Stimulated activated CD8-positive, alpha-beta memory T cell treated with anti-CD3 and anti-CD28 coated beads, Interleukin-7, amount 100 ng/mL, for 48 hours (primary cell): ENCODE data around the gene ANGPTL7.

ENCODE experiments used
- DNase-seq, 2 donors: peaks; one replicate each; pipeline ENCODE4 v3.0.0-alpha.2; 2020; ENCODE audit warnings: low read depth in 1 of 2; ENCODE audit errors: extremely low read depth in 1 of 2

Gene ANGPTL7

DNA sequence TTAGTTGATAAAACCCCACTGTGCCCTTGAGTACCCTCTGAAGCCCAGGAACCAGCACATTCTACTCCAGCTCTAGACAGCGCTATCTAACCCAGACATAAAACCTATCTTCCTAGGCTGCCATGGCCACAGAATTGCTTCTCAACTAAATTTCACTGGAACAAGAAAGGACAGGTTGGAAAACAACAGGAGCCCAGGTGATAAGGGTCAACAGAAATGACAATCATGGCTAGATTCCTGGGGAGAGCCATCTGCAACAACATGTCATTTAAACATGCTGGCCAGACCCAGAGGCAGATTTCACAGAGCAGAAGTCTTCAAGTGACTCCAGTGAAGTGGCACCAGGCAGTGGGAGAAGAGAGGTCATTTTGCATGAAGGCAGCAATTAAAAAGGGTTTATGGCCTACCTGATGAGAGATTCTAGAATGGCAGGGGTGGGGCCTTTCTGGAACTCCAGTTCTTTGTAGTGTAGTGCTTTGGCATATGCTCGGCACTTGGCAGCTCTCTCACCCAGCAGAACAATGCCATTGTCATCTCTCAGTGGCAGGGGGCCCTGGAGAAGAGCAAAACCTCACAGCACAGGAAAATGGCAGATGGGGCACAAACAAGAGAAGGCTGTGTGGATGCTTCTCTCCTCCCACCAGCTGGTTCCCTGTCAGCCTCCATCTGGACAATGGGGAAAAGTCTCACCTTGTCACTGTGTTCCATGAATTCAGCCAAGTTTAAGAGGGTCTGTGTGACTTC is 9.9 kb downstream of the ANGPTL7 start:
- DNase-seq, result no peak

GRCh38 chr1:11204396-11205190 is 15.4 kb downstream of the ANGPTL7 start:
- no peak for DNase-seq

- no peak for DNase-seq
These were observed 18.9 kb downstream of the ANGPTL7 start for GRCh38 chr1:11207898-11208611.

- no peak for DNase-seq
These were observed 22.3 kb downstream of the ANGPTL7 start for GRCh38 chr1:11211461-11211860.

DNA sequence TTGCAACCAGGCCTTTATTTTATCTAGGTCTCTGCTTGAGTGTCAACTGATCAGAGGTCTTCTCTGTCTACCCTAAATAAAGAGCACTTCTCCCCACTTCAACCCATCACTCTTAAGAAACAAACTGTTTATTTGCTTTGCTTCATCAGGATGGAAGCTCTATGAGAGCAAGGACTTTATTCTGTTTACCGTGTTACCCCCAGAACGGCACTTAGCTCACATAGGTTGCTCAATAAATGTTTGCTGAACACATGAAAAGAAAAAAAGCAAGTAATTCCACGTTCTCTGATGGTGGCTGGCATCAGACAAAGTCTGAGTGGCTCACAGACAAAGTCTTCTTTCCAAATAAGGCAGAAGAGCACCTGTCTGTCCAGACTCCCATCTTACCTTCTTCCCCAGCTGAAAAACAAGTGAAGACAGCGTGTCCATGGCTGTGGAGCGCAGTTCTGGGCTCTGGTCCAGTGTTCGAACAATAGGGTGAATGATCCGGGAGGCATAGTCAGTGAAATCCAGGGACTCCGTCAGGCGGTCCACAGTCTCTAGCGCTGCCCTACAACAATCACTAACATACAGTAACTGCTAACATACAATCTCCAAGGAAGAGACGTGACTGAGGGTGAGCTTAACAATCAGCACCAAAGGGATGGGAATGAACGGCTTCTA is 22.9 kb downstream of the ANGPTL7 start:
- DNase-seq, result no peak

DNA sequence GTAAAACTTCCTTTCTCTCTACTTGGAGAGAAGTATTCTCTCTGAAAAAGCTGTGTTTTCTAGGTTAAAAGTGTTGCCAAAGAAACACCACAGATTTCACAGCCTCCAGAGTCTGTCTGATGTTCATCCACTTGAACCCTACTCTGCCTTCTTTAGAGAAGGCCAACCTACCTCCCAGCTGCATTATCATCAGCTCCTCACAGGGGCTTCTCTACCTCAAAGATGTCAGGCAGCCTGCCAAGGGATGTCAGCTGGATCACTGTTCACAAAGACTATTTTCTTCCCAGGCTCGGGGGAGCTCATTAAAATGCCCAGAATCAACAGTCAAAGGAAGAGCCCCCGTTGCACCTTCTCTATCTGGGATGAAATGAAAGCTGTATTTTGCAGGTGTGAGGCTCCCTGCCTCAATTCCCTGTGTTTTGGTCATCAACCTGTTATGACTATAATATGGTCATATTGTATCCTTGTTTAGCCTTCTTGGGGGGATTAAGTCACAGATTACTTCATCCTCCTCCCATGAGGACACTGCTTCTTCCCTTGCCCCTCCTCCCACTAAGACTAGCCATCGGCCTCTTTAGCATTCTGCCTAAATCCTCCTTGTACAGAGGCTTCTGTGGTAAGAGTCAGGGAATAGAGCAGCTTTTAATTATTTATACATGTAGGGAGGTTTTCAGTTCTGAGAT is 25.7 kb downstream of the ANGPTL7 start:
- no peak for DNase-seq

DNA sequence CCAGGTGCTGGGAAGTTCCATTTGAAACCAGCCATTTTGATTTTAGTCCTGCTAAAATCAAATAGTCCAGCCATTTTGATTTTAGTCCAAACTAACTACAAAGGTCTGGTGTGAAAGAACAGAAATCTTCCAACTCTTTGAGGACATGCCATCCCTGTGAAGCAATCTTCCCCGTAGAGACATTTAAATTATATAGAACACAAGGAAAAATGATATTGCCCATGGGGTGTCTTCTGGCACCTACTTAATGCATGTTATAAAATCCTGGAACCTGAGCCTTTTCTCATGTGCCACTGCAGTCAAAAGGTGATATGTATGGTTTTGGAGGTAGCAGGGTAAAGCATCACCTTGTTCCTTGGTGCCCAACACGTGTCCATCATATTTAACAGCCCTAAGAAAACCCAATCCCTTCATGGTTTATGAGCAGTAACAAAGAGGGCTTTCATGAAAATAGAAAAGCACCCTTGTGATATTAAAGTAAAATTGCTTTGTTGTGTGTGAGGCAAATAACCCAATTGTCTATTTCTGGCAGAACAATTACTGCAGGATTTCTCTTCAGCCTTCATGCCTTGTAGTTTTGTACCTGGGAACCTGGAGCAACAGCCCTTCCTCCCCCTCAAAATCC is 26.3 kb downstream of the ANGPTL7 start:
- no peak for DNase-seq

DNA sequence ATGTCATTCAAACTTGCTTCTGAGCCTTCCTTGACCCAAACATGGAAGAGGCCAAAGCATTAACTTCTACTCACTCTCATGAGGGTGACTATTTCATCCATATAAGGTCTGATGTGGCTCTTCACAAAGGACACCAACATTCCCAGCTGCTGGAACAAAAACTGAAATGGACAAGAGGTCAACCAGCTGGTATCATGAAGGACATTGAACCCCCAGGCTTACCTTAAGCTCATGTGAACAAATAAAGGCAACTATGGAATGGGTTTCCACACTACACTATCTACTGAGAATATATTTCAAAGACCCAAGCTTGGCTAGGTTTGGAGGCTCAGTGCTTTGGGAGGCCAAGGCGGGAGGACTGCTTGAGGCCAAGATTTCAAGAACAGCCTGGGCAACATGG is 26.9 kb downstream of the ANGPTL7 start:
- DNase-seq, result no peak

- DNase-seq, result no peak
These were observed 38.2 kb downstream of the ANGPTL7 start for GRCh38 chr1:11227106-11228077.

DNA sequence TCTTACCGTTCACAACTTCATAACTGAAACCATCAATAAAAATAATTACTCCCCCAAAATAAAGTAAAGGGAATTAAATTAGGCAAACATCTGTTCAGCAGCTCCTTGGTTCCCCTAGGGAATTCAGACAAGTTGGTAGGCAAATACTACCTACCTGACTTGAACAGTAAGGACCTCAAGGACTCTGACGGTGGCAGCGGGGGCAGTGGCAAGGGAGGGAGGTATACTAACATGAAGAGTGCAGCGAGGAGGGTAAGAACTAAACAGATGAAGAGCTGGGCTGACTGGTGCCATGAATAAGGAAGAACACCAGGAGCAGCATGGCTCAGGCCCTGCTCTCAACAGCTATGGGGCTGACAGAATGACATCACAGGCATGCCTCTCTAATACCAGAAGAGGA is 40.0 kb downstream of the ANGPTL7 start:
- no peak for DNase-seq

GRCh38 chr1:11233208-11233607 is 44.1 kb downstream of the ANGPTL7 start:
- DNase-seq, result no peak

- DNase-seq, result no peak
These were observed 48.2 kb downstream of the ANGPTL7 start for GRCh38 chr1:11237356-11237755.

DNA sequence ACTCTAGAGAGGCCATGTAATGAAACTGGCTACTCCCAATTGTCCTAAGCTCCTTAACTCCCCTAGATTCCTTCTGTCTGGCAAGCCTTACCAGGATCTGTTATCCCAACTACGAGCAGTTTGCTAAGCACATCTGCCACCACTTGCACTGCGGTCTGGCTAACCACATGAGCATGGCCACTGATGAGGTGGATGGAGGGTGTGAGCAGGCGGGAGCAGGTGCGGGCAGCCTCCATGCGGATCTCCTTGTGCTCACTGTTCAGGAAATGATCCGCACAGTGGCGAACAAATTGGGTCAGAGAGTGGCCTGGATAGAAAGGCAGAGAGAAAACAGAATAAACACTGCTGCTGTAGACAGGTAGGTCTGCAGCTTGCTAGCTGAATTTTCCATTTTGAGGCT is 49.2 kb downstream of the ANGPTL7 start:
- no peak for DNase-seq

GRCh38 chr1:11245248-11245647 is 56.1 kb downstream of the ANGPTL7 start:
- no peak for DNase-seq
